Upper lobe of right lung (tissue), 1 donor: ENCODE results near the gene ST14. TPM values are rescaled to one million over a fixed set of nuclear protein-coding genes. Genes with fewer than 3 reads are reported as not detected.

Source experiments
- ATAC-seq: fragments of 200-7000 bp; cut with Tn5 transposase; one replicate; pipeline ENCODE4 v1.9.1; 2020; ENCODE audit warnings: mild to moderate bottlenecking, moderate library complexity
- DNase-seq: peaks from one replicate; pipeline ENCODE4 v3.0.0-alpha.2; 2020
- H3K27ac ChIP-seq: fragments of 200-600 bp; one replicate; pipeline ENCODE4 v1.8.0; 2022
- H3K27me3 ChIP-seq: fragments of 200-600 bp; one replicate; pipeline ENCODE4 v1.8.0; 2022; ENCODE audit warnings: mild to moderate bottlenecking
- H3K36me3 ChIP-seq: fragments of 200-600 bp; one replicate; pipeline ENCODE4 v1.8.0; 2022
- H3K4me1 ChIP-seq: fragments of 200-600 bp; one replicate; pipeline ENCODE4 v1.8.0; 2022
- H3K4me3 ChIP-seq: fragments of 200-600 bp; one replicate; pipeline ENCODE4 v1.8.0; 2022; ENCODE audit warnings: mild to moderate bottlenecking
- H3K9me3 ChIP-seq: fragments of 200-600 bp; one replicate; pipeline ENCODE4 v1.8.0; 2022
- CTCF ChIP-seq: fragments of 200-600 bp; IDR thresholded peaks from one replicate; pipeline ENCODE4 v1.8.0; 2022; ENCODE audit warnings: antibody characterized with exemption
- intact Hi-C: fragments of 100-400 bp; cut with DNase I; formaldehyde crosslinking; loops from one replicate; pipeline ENCODE4 v1.11.0; 2022
- total RNA-seq: library from RNA; stranded (reverse); fragmentation: NEBNext Ultra II Directional; extraction: Animal tissue kit (Norgen Biotek cat#: 25700); gene quantifications from one replicate; pipeline ENCODE4 v1.2.1, GENCODE V29; 2021
- donor health status: DM: no; HTN: yes; CAD: no; lungs with severe emphysema.

Gene ST14
- total RNA-seq, 1 donor from 2014 or later = 59.1 TPM

- Histone ChIP-seq H3K36me3 (no peaks in the 10 kb centered on the region), H3K4me3 (no peak overlapping the region), H3K27ac (no peak overlapping the region), H3K27me3 (no peaks in the 10 kb centered on the region), H3K9me3 (no peaks in the 10 kb centered on the region), H3K4me1 (peaks cover 15% of the 10 kb centered on the region)
- TF ChIP-seq CTCF = no peak
- intact Hi-C loops = no loop called here
- ATAC-seq = no peak
- no peak for DNase-seq
Observed at GRCh38 chr11:130151196-130151595, 8.4 kb upstream of the ST14 start.

GRCh38 chr11:130156108-130157022 is 3.2 kb upstream of the ST14 start:
- ATAC-seq = peak; percentile 64

GRCh38 chr11:130157101-130157500 is 2.5 kb upstream of the ST14 start:
- Histone ChIP-seq H3K27me3 (no peaks in the 10 kb centered on the region), H3K27ac (no peak overlapping the region), H3K36me3 (no peaks in the 10 kb centered on the region), H3K9me3 (no peaks in the 10 kb centered on the region), H3K4me3 (no peak overlapping the region), H3K4me1 (peaks cover 11% of the 10 kb centered on the region)
- intact Hi-C loops = no loop called here
- TF ChIP-seq CTCF = no peak
- no peak for ATAC-seq
- no peak for DNase-seq

More at GRCh38 chr11:130156108-130157022, 3.2 kb upstream of the ST14 start:
- Histone ChIP-seq H3K27me3 (no peaks in the 10 kb centered on the region), H3K27ac (no peak overlapping the region), H3K36me3 (no peaks in the 10 kb centered on the region), H3K4me3 (no peak overlapping the region), H3K9me3 (no peaks in the 10 kb centered on the region), H3K4me1 (peaks cover 5% of the 10 kb centered on the region)
- DNase-seq = peak; percentile 75
- no peak for TF ChIP-seq CTCF
- intact Hi-C loops = no loop called here

GRCh38 chr11:130157840-130158239 is 1.7 kb upstream of the ST14 start:
- ATAC-seq = no peak
- TF ChIP-seq CTCF = no peak
- H3K36me3 ChIP-seq = no peaks in the 10 kb centered on the region
- peaks cover 13% of the 10 kb centered on the region for H3K4me1 ChIP-seq
- no peak overlapping the region for H3K4me3 ChIP-seq
- no peak for DNase-seq
- no peaks in the 10 kb centered on the region for H3K9me3 ChIP-seq
- H3K27ac ChIP-seq = no peak overlapping the region
- H3K27me3 ChIP-seq = no peaks in the 10 kb centered on the region
- intact Hi-C loops = no loop called here

GRCh38 chr11:130159139-130159538 is 443 bp upstream of the ST14 start:
- DNase-seq (no peak), ATAC-seq (no peak)
- Histone ChIP-seq H3K9me3 (no peaks in the 10 kb centered on the region), H3K27ac (no peak overlapping the region), H3K27me3 (no peaks in the 10 kb centered on the region), H3K36me3 (no peaks in the 10 kb centered on the region), H3K4me1 (peaks cover 25% of the 10 kb centered on the region), H3K4me3 (peak overlapping the region; percentile 47)
- intact Hi-C loops = no loop called here
- no peak for TF ChIP-seq CTCF
